Aorta (tissue), 5 donors: ENCODE results near the gene TCIRG1. TPM values are rescaled to one million over a fixed set of nuclear protein-coding genes. Genes with fewer than 3 reads are reported as not detected.

ENCODE experiments used
- ATAC-seq: fragments of 200-7000 bp; cut with Tn5 transposase; one replicate; pipeline ENCODE4 v1.9.1; 2022; ENCODE audit warnings: moderate library complexity; ENCODE audit not compliant: low FRiP score
- DNase-seq, 2 donors: peaks; one replicate each; pipeline ENCODE4 v3.0.0-alpha.2; 2020
- H3K27ac ChIP-seq, 2 donors: one replicate each; pipeline ENCODE4 v1.5.1; 2013; ENCODE audit warnings: low read length in 2 of 2, mild to moderate bottlenecking in 2 of 2, moderate library complexity in 2 of 2, control low read depth in 1 of 2, inconsistent platforms in 1 of 2, low read depth in 1 of 2
- H3K27me3 ChIP-seq, 2 donors: one replicate each; pipeline ENCODE4 v1.6.1; 2013; ENCODE audit warnings: control low read depth in 1 of 2, low read length in 1 of 2, mild to moderate bottlenecking in 1 of 2, moderate library complexity in 1 of 2; ENCODE audit not compliant: insufficient read depth in 2 of 2, control insufficient read depth in 1 of 2
- H3K36me3 ChIP-seq, 2 donors: one replicate each; pipeline ENCODE4 v1.6.1; 2013; ENCODE audit warnings: control low read depth in 1 of 2, low read length in 1 of 2, mild to moderate bottlenecking in 1 of 2; ENCODE audit not compliant: insufficient read depth in 2 of 2, control insufficient read depth in 1 of 2
- H3K4me1 ChIP-seq, 2 donors: one replicate each; pipeline ENCODE4 v1.6.1; 2013; ENCODE audit warnings: low read length in 2 of 2, control low read depth in 1 of 2, mild to moderate bottlenecking in 1 of 2, moderate library complexity in 1 of 2; ENCODE audit not compliant: insufficient read depth in 2 of 2, control insufficient read depth in 1 of 2
- H3K4me3 ChIP-seq, 2 donors: one replicate each; pipeline ENCODE4 v1.5.1; 2013; ENCODE audit warnings: low read length in 2 of 2, control low read depth in 1 of 2, mild to moderate bottlenecking in 1 of 2
- H3K9me3 ChIP-seq: one replicate; pipeline ENCODE4 v1.6.1; 2013; ENCODE audit warnings: mild to moderate bottlenecking, low read length; ENCODE audit not compliant: control insufficient read depth
- WGBS, 2 donors: extraction: QIAGEN DNeasy Blood & Tissue Kit; methylation state at CpG; one replicate each; pipeline ENCODE4 v1.1.7; 2013; 5-methylcytosine and 5-hydroxymethylcytosine counted together
- intact Hi-C, 2 donors: fragments of 100-400 bp; cut with DNase I; formaldehyde crosslinking; loops; one replicate each; pipeline versions ENCODE4 v1.14.2 to v1.15.0; 2022
- polyA plus RNA-seq, 2 donors: library from polyadenylated mRNA; stranded (reverse); fragments of 200-250 nt; gene quantifications; one replicate each; pipeline ENCODE4 v1.2.3, GENCODE V29; 2013
- total RNA-seq, 2 donors: library from RNA; stranded (reverse); fragmentation: NEBNext Ultra II Directional; extraction: Animal tissue kit (Norgen Biotek cat#: 25700); gene quantifications; one replicate each; pipeline ENCODE4 v1.2.1, GENCODE V29; 2021
- donor health status: healthy with polysubstance abuse.
- donor health status: Bipolar disorder and iron deficiency.
- donor health status: DM: no; HTN: no; CAD: no.
- donor health status: DM: no; HTN: no; CAD: no.
- donor health status: DM: yes; HTN: yes; CAD: no.

TCIRG1 gene
- total and polyA plus RNA-seq, 4 donors = 47.5 to 485 (median 149) TPM

- ATAC-seq (peak; percentile 87), DNase-seq (peak; percentile 97)
- Histone ChIP-seq H3K9me3 (no peaks in the 10 kb centered on the region), H3K27ac (peak within 1 kb of the TSS in 1 of 2 donors; percentile 61), H3K36me3 (no peaks in the 10 kb centered on the region), H3K27me3 (no peaks in the 10 kb centered on the region), H3K4me1 (no peaks in the 10 kb centered on the region), H3K4me3 (no peak within 1 kb of the TSS)
- intact Hi-C loops = loop anchor here in 1 of 2 donors (2.0 to 5.0 kb wide), 2 partner anchors 20 to 112 kb away; partner anchors contain the start of genes CHKA and NDUFS8
- 9 to 14% methylated on average over 33 of the region's 33 CpGs for WGBS, 2 donors
These were observed 28.5 kb upstream of the TCIRG1 start, which contains the start of gene ALDH3B1 for GRCh38 chr11:68010090-68011041. TSS of gene ALDH3B1 (plus strand) at chr11:68010327. CDS start at chr11:68015298, 4,971 bp downstream.

DNA sequence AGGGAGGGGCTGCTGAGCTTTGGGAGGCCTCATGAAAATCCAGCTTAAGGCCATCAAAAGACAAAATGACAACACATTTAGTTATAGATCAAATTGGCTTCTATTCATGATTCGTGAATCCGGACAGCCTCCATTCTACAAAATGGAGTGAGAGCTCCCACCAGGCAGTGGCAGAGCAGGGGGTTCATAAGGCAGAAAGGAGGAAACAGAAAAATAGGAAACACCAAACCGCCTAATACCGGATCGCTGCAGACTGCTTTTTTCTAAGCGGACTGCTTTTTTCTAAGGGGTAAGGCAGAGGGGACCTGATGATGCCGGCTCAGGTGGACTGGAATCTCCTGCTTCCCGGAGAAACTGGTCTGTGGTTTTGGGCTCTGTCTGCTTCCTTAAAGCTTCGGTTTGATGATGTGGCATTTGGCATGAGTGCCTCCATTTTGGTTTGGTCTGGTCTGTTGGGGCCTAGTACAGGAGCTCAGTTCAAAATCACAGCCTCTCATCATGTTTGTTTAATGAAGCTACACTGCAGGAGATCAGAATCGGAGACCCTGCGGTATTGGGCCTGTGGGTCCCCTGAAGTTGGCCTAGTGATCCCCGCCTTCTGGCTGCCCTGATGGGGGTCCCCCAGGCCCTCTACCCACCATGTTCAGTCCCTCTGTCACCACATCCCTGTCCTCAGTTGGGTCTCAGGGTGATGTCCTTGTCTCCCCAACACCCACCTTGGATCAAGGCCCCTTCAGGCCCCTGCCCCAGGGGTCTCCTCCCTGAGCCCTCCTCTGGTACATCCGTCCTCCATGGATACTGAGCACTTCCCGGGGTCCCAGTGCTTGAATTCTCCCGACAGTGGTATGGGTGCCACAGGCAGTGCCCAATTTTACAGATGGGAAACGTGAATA, 27.5 kb upstream of the TCIRG1 start:
- no peaks in the 10 kb centered on the region for H3K9me3 ChIP-seq
- H3K27ac ChIP-seq = no peak overlapping the region
- no peaks in the 10 kb centered on the region for H3K4me1 ChIP-seq
- WGBS, 2 donors = 92 to 95% methylated on average over 16 of the region's 16 CpGs
- ATAC-seq (no peak), DNase-seq (no peak)
- no peak overlapping the region for H3K4me3 ChIP-seq
- H3K36me3 ChIP-seq = no peaks in the 10 kb centered on the region
- intact Hi-C loops = loop anchor here in 1 of 2 donors (2.0 to 5.0 kb wide), 2 partner anchors 20 to 111 kb away; partner anchors contain the start of genes CHKA and NDUFS8
- H3K27me3 ChIP-seq = no peaks in the 10 kb centered on the region

GRCh38 chr11:68012044-68012842, 26.6 kb upstream of the TCIRG1 start:
- Histone ChIP-seq H3K9me3 (no peaks in the 10 kb centered on the region), H3K27ac (no peak overlapping the region), H3K4me3 (no peak overlapping the region), H3K4me1 (no peaks in the 10 kb centered on the region), H3K27me3 (no peaks in the 10 kb centered on the region), H3K36me3 (no peaks in the 10 kb centered on the region)
- ATAC-seq (no peak), DNase-seq (peak in 1 of 2 donors; percentile 44)
- 89 to 92% methylated on average over 17 of the region's 17 CpGs for WGBS, 2 donors
- intact Hi-C loops = loop anchor here in 1 of 2 donors (5.0 kb wide), 1 partner anchor 110 kb away; the partner anchor contains the start of gene CHKA

- H3K4me3 ChIP-seq = no peak overlapping the region
- peak; percentile 40 to 76 for DNase-seq
- WGBS, 2 donors = 77 to 79% methylated on average over 16 of the region's 16 CpGs
- intact Hi-C loops = loop anchor here in 1 of 2 donors (5.0 kb wide), 1 partner anchor 109 kb away; the partner anchor contains the start of gene CHKA
- H3K27ac ChIP-seq = no peak overlapping the region
- H3K9me3 ChIP-seq = no peaks in the 10 kb centered on the region
- no peak for ATAC-seq
- no peaks in the 10 kb centered on the region for H3K4me1 ChIP-seq
- H3K27me3 ChIP-seq = no peaks in the 10 kb centered on the region
- H3K36me3 ChIP-seq = no peaks in the 10 kb centered on the region
These were observed 25.8 kb upstream of the TCIRG1 start for GRCh38 chr11:68012843-68013610.

- no peaks in the 10 kb centered on the region for H3K36me3 ChIP-seq
- no peaks in the 10 kb centered on the region for H3K27me3 ChIP-seq
- H3K27ac ChIP-seq = peak overlapping the region in 1 of 2 donors; percentile 2
- no peak for ATAC-seq
- no peaks in the 10 kb centered on the region for H3K4me1 ChIP-seq
- DNase-seq = no peak
- WGBS, 2 donors = 93 to 94% methylated on average over 14 of the region's 14 CpGs
- no peak overlapping the region for H3K4me3 ChIP-seq
- H3K9me3 ChIP-seq = no peaks in the 10 kb centered on the region
- intact Hi-C loops = loop anchor here in 1 of 2 donors (5.0 kb wide), 1 partner anchor 109 kb away; the partner anchor contains the start of gene CHKA
These were observed 25.1 kb upstream of the TCIRG1 start for GRCh38 chr11:68013611-68014156.

DNA sequence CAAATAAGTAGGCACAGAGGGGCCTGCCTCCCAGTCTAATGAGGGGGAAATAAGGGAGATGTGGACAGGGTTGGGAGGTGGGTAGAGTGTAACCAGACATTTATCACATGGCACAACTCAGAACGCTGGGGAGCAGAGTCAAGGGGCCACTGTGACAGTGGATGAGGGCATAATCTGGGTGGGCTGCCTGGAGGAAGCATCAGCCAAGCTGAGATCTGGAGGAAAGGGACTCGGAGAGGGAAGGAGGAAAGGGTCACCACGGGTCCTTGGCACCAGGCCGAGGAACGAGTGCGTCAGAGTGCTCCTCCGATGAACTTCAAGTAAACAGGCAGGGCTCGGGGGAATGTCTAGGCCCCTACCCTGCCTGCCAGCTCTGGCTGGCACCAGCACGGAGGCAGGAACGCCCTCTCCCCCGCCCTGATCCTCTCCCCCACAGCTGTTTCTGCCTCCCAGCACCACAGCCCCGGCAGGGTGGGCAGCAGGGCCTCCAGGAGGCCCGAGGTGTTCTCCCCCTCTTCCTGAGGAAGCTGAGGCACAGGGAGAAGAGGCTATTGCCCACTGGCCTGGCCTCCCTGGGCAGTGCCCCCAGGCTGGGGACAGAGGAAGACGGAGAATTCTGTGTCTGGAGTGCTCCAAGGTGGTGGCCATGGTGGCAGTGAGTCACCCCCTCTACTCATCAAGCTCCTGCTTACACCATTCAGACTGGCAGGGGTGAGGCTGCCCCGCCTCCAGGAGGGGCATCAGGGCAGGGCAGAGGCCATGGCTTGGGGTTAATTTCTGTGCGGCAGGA, 24.5 kb upstream of the TCIRG1 start:
- peak; percentile 76 to 83 for DNase-seq
- no peak overlapping the region for H3K27ac ChIP-seq
- no peaks in the 10 kb centered on the region for H3K9me3 ChIP-seq
- no peak for ATAC-seq
- H3K4me3 ChIP-seq = no peak overlapping the region
- WGBS, 2 donors = 42 to 47% methylated on average over 16 of the region's 16 CpGs
- H3K36me3 ChIP-seq = no peaks in the 10 kb centered on the region
- H3K27me3 ChIP-seq = no peaks in the 10 kb centered on the region
- intact Hi-C loops = loop anchor here in 1 of 2 donors (5.0 kb wide), 1 partner anchor 108 kb away; the partner anchor contains the start of gene CHKA
- H3K4me1 ChIP-seq = no peaks in the 10 kb centered on the region
